GM21825 (cell line): ENCODE data around the gene BANP.
"Not testable (repeated sequence)": the region's sequence is repeated elsewhere in the genome, so short reads cannot be mapped to it uniquely, and the experiment has no call there.

Experiments
- ATAC-seq: cut with Tn5 transposase; IDR thresholded peaks from one replicate; pipeline ENCODE4 v1.9.1; 2021; ENCODE audit warnings: mild to moderate bottlenecking, moderate library complexity; ENCODE audit not compliant: unreplicated experiment

Gene BANP

GRCh38 chr16:88118376-88118775, 167.1 kb downstream of the BANP start:
- ATAC-seq, result no peak

- not testable (repeated sequence) for ATAC-seq
These were observed 167.9 kb downstream of the BANP start for GRCh38 chr16:88118852-88119741.

- ATAC-seq, result not testable (repeated sequence)
These were observed 168.9 kb downstream of the BANP start for GRCh38 chr16:88119881-88120751.

GRCh38 chr16:88120812-88121211, 169.6 kb downstream of the BANP start:
- ATAC-seq, result no peak

- not testable (repeated sequence) for ATAC-seq
These were observed 170.2 kb downstream of the BANP start for GRCh38 chr16:88121391-88121790.

GRCh38 chr16:88121886-88122580, 170.8 kb downstream of the BANP start:
- no peak for ATAC-seq
